ENCODE results near the gene ABRAXAS1.

GRCh38 chr4:83454686-83455085 is 30.2 kb downstream of the ABRAXAS1 start:
- TF ChIP-seq CTCF (conservative IDR thresholded peaks at IDR 0.05 in 1 of 2, IDR thresholded peaks at IDR 0.05 in 1 of 2; ENCODE audit: extremely low read depth in 1 of 2, insufficient read depth in 1 of 2, low read depth in 1 of 2, low read length in 2 of 2) (no peak), EZH2 (IDR thresholded peaks at IDR 0.05; ENCODE audit: borderline replicate concordance, low read length) (no peak)
